Measurements from ENCODE around the gene NINL. TPM values are rescaled to one million over a fixed set of nuclear protein-coding genes. Genes with fewer than 3 reads are reported as not detected.

NINL gene
- total RNA-seq, 4 donors from 2014 or later, result 3.0 to 5.8 (median 3.7) TPM

DNA sequence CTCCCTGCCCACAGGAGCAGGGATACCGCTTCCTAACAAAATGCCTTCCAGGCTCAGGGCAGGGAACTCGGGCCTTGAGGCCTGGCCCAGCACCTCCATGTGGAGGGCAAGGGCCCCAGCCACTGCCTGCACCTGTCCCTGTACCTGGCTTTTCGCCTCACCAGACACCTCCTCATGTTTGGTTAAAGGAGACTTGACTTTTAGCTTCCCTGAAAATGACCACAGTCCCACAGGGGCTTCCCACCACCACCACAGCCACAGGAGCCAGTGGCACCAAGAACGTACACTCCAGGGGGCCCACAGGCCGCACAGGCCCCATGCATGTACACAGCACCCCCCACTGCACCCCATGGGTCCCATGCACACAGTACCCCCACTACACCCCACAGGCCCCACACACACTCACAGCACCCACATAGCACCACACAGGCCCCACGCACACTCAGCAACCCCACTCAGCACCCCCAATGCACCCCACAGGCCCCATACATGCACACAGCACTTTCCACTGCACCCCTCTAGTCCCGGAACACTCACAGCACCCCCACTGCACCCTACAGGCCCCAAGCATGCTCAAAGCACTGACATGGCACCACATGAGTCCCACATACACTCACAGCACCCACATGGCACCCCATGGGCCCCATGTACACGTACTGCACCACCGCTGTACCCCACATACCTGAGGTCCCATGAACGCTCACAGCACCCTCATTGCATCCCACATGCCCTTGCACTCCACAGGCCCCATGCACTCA is 91.4 kb downstream of the NINL start:
- intact Hi-C loops (cut with DNase I), result no loop called here
- no peak for DNase-seq (ENCODE audit: extremely low spot score)
- TF ChIP-seq, protein P1, sequence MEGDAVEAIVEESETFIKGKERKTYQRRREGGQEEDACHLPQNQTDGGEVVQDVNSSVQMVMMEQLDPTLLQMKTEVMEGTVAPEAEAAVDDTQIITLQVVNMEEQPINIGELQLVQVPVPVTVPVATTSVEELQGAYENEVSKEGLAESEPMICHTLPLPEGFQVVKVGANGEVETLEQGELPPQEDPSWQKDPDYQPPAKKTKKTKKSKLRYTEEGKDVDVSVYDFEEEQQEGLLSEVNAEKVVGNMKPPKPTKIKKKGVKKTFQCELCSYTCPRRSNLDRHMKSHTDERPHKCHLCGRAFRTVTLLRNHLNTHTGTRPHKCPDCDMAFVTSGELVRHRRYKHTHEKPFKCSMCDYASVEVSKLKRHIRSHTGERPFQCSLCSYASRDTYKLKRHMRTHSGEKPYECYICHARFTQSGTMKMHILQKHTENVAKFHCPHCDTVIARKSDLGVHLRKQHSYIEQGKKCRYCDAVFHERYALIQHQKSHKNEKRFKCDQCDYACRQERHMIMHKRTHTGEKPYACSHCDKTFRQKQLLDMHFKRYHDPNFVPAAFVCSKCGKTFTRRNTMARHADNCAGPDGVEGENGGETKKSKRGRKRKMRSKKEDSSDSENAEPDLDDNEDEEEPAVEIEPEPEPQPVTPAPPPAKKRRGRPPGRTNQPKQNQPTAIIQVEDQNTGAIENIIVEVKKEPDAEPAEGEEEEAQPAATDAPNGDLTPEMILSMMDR (IDR thresholded peaks at IDR 0.05), result no peak
- no peak for TF ChIP-seq POLR2A (IDR thresholded peaks at IDR 0.05; ENCODE audit: low read depth)
- no peak for TF ChIP-seq EP300 (IDR thresholded peaks at IDR 0.05)
- Histone ChIP-seq H3K27me3 (no peaks in the 10 kb centered on the region), H3K27ac (replicated peaks in 1 of 4) (no peak overlapping the region), H3K36me3 (peaks cover 4 to 44% (median 19%) of the 10 kb centered on the region in 4 donors), H3K4me1 (no peaks in the 10 kb centered on the region), H3K4me3 (no peak overlapping the region), H3K9me3 (no peaks in the 10 kb centered on the region)
- 96% methylated on average over 9 of the region's 10 CpGs for WGBS

DNA sequence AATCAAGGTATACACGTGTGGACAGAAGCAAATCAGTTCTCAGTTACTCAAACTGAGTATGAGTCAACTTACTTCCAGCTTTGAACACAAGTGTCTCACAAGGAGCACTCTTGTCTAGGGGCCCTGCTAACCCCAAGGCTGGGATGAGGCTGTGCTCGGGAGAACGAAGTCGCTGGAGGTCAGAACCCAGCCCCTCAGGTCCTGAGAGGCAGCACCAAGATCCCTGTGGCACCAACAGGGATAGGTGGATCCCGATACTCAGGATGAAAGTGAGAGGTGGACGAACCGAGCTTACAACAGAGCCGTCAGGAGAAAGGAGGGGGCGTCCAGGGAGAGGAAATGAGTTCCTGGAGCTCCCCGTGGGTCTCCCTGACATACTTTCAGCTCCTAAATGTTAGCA is 92.2 kb downstream of the NINL start:
- 93% methylated on average over 10 of the region's 10 CpGs for WGBS
- H3K9me3 ChIP-seq, result no peaks in the 10 kb centered on the region
- H3K36me3 ChIP-seq, result peaks cover 4 to 48% (median 22%) of the 10 kb centered on the region in 4 donors
- no peak overlapping the region for H3K4me3 ChIP-seq
- H3K27ac ChIP-seq (replicated peaks in 1 of 4), result no peak overlapping the region
- no peaks in the 10 kb centered on the region for H3K27me3 ChIP-seq
- intact Hi-C loops (cut with DNase I), result no loop called here
- H3K4me1 ChIP-seq, result no peaks in the 10 kb centered on the region
- TF ChIP-seq POLR2A (IDR thresholded peaks at IDR 0.05; ENCODE audit: low read depth), result no peak
- TF ChIP-seq, protein P1 (IDR thresholded peaks at IDR 0.05), result no peak
- no peak for TF ChIP-seq POLR2AphosphoS5 (IDR thresholded peaks at IDR 0.05)
- no peak for TF ChIP-seq EP300 (IDR thresholded peaks at IDR 0.05)
- no peak for DNase-seq (ENCODE audit: extremely low spot score)

DNA sequence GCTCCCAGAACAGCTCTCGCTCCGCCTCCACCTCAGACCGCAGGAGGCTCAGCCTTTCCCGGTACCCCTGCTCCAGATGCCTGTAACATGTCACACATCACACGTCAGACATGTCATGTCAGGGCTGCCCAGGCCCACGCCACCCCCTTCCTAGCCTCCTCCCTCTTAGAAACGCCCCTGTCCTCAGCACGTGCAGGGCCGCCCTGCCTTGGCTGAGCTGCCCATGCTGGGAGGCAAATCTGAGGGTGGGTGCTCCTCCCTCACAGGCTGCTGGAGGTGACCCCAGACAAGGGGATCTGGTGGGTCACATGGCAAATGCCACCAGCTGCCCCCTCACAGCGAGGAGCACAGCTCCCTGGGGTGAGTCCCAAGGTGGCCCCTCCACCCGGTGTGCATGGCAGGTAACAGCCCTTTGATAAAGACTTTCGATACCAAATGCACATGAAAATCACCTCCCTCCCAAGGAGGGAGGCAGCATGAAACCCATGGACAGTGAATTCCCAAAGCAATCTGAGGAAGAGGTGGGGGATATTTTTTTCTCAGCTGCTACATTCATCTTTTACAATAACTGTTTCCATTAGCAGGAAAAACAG is 93.8 kb downstream of the NINL start:
- Histone ChIP-seq H3K4me3 (no peak overlapping the region), H3K4me1 (no peaks in the 10 kb centered on the region)
- intact Hi-C loops (cut with DNase I), result no loop called here

DNA sequence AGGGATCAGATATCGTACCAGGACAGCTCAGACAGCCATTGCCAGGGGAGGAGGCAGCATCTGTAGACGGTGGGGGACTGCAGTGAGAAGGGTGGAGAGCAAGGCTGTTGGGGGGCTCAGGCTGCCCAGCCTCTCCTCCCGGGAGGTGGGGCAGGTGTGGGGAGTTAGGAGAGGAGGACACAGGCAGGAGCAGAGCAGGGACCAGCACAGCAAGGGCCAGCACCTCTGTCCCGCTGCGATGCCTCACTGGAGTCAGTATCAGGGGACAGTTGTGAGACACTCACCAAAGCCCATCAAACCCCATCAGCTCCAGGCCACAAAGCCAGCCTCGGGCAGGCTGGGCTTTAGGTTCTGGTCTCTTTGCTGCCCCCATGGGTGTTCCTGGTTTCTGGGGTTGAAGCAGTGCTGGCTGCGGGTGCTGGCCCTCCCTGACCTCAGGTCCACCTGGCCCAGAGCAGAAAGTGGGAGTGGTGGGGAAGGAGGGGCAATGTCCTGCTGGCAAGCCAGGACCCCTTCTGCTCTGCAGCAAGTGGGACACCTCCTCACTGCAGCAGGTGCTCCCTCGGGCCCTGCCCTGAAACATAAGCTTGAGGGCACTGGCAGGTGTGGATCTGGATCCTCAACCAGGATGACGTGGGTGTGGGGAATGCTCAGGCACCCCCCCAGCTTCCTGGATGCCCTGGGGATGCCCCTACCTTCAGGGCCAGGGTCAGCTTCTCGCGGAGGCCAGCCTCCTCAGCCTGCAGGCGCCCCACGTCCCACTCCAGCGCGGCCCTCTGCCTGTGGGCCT is 94.5 kb downstream of the NINL start:
- Histone ChIP-seq H3K9me3 (no peaks in the 10 kb centered on the region), H3K27ac (replicated peaks in 1 of 4) (no peak overlapping the region), H3K4me1 (peaks cover 0 to 3% (median 0%) of the 10 kb centered on the region in 4 donors), H3K4me3 (no peak overlapping the region), H3K36me3 (peaks cover 4 to 49% (median 20%) of the 10 kb centered on the region in 4 donors), H3K27me3 (no peaks in the 10 kb centered on the region)
- intact Hi-C loops (cut with DNase I), result no loop called here
- no peak for DNase-seq (ENCODE audit: extremely low spot score)
- WGBS, result 93% methylated on average over 13 of the region's 15 CpGs
- TF ChIP-seq POLR2AphosphoS5 (IDR thresholded peaks at IDR 0.05), result no peak

More for the DNA sequence above, 93.8 kb downstream of the NINL start:
- Histone ChIP-seq H3K9me3 (no peaks in the 10 kb centered on the region), H3K27me3 (no peaks in the 10 kb centered on the region), H3K27ac (replicated peaks in 1 of 4) (no peak overlapping the region), H3K36me3 (peaks cover 4 to 46% (median 23%) of the 10 kb centered on the region in 4 donors)
- TF ChIP-seq, protein P1 (IDR thresholded peaks at IDR 0.05), result no peak
- 92% methylated on average over 11 of the region's 12 CpGs for WGBS
- DNase-seq (ENCODE audit: extremely low spot score), result no peak

DNA sequence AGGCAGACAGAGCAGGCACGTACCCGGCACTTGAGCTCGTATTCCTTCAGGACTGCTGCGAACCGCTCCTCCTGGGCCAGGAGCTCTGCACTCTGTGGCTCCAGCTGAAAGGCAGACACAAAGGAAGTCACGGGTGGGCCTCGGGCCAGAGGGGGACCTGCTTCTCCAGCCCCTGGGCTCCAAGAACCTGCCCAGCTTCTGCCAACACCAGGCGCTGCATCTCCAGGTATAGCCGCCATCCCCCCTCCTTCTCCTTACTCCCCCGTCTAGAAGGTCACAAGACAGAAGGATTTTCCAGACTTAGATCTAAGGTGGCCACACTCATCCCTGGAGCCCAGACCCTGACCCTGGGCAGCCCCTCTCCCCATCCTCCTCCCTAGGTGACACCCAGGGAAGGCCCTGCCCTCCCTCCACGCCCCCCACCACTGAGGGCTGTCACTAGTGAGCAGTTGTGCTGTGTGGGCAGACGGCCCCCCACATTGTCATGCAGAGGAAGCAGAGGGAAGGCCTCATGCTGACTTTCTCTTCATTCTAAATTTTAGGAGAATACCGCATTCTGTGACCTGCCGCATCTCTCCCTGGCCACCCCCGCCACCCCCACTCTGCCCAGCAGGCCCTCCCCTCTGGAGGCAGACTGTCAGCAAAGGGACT is 96.0 kb downstream of the NINL start:
- TF ChIP-seq POLR2A (IDR thresholded peaks at IDR 0.05; ENCODE audit: low read depth) (no peak), EP300 (IDR thresholded peaks at IDR 0.05) (no peak), POLR2AphosphoS5 (IDR thresholded peaks at IDR 0.05) (no peak)
- TF ChIP-seq, protein P1 (IDR thresholded peaks at IDR 0.05), result no peak
- WGBS, result 88% methylated on average over 9 of the region's 15 CpGs
- intact Hi-C loops (cut with DNase I), result no loop called here

More for the DNA sequence above, 96.0 kb downstream of the NINL start:
- peaks cover 4 to 58% (median 24%) of the 10 kb centered on the region in 4 donors for H3K36me3 ChIP-seq
- no peak overlapping the region for H3K27ac ChIP-seq (replicated peaks in 1 of 4)
- no peak for DNase-seq (ENCODE audit: extremely low spot score)
- no peaks in the 10 kb centered on the region for H3K9me3 ChIP-seq
- H3K4me1 ChIP-seq, result peaks cover 0 to 3% (median 0%) of the 10 kb centered on the region in 4 donors
- H3K27me3 ChIP-seq, result no peaks in the 10 kb centered on the region
- no peak overlapping the region for H3K4me3 ChIP-seq

All from esophagus muscularis mucosa (tissue), 4 donors.